ENCODE data around the gene DSP. TPM values are rescaled to one million over a fixed set of nuclear protein-coding genes. Genes with fewer than 3 reads are reported as not detected.

DSP gene
- total RNA-seq, 1 experiment from 2014 or later = not detected

DNA sequence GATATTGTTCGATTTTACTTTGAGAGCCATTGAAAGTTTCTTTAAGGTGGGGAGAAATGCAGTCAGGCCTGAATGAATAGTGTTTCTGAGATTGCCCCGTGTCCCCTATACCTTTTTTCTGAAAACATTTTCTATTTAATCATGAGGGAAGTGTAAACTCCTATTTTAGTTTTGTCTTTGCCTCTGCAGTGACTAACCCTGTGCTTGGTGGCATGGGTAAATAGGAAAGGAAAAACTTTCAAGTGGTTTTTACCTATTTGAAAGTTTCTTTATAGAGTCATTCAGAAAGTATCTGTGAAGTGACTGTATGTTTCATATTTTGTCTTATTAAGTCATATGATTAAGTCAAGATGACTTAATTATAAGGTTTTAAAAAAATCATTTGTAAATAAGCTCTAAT lies 63.0 kb downstream of the DSP start:
- no peak overlapping the region for H3K9ac ChIP-seq (ENCODE audit: low read length)
- no peak overlapping the region for H2AFZ ChIP-seq (ENCODE audit: low read length)
- H3K36me3 ChIP-seq (ENCODE audit: insufficient read depth, low read length) = peaks cover 77% of the 10 kb centered on the region
- no peaks in the 10 kb centered on the region for H3K9me2 ChIP-seq (replicated peaks; ENCODE audit: insufficient read depth, low read length)
- no peaks in the 10 kb centered on the region for H3K27me3 ChIP-seq (ENCODE audit: low read length)
- H3K4me2 ChIP-seq (ENCODE audit: low read depth, low read length, poor library complexity, severe bottlenecking) = no peak overlapping the region
- H3K9me3 ChIP-seq (ENCODE audit: low read length) = no peaks in the 10 kb centered on the region
- no peak overlapping the region for H3K4me3 ChIP-seq (ENCODE audit: low read length)
- peaks cover 11% of the 10 kb centered on the region; the same call in 1 of the 2 replicates for H3K79me2 ChIP-seq (ENCODE audit: low read length)
- H4K20me1 ChIP-seq (ENCODE audit: insufficient read depth, low read depth, low read length) = peaks cover 4% of the 10 kb centered on the region; the same call in 1 of the 2 replicates
- no peak for DNase-seq
- H3K27ac ChIP-seq (ENCODE audit: low read length) = no peak overlapping the region
- peaks cover 10% of the 10 kb centered on the region for H3K4me1 ChIP-seq (ENCODE audit: low read length)

DNA sequence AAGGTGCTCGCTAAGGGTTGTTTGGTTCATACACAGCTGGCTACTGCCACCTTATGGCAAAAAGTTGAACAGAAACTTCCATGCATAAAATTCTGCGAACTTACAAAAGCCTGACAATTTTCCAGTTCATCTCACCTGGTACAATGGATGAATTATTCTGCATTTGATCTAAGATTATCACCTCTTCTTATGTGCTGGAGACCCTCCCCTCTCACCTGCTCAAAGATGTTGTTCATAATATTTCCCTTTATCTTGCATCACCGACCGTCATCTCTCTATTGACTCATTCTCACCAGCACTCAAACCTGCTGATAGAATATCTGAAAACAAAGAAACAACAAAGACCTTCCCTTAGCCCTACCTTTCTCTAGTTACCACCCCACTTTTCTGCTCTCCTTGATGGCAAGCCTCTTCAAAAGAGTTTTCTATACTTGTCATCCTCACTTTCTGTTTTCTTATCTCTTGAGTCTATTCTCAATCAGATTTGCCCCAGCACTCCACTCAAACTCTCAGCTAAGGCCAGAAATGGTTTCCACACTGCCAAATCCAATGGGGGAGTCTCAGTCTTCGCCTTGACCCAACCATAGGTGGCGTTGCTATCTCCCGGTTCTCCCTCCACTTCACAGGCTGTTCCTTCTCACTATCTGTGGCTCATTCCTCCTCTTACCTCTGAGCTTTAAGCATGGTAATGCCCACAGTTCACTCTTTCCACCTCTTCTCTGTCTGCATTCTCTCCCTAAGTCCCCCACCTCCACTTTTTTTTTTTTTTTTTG lies 74.3 kb downstream of the DSP start:
- no peaks in the 10 kb centered on the region for H4K20me1 ChIP-seq (ENCODE audit: insufficient read depth, low read depth, low read length)
- no peaks in the 10 kb centered on the region for H3K9me3 ChIP-seq (ENCODE audit: low read length)
- peak; percentile 83 for DNase-seq
- H3K27ac ChIP-seq (ENCODE audit: low read length) = no peak overlapping the region
- no peaks in the 10 kb centered on the region for H3K36me3 ChIP-seq (ENCODE audit: insufficient read depth, low read length)
- H3K4me2 ChIP-seq (ENCODE audit: low read depth, low read length, poor library complexity, severe bottlenecking) = no peak overlapping the region
- no peak overlapping the region for H3K4me3 ChIP-seq (ENCODE audit: low read length)
- H3K27me3 ChIP-seq (ENCODE audit: low read length) = no peaks in the 10 kb centered on the region
- no peaks in the 10 kb centered on the region for H3K79me2 ChIP-seq (ENCODE audit: low read length)
- no peak overlapping the region for H3K9ac ChIP-seq (ENCODE audit: low read length)
- peaks cover 8% of the 10 kb centered on the region for H3K4me1 ChIP-seq (ENCODE audit: low read length)
- H3K9me2 ChIP-seq (replicated peaks; ENCODE audit: insufficient read depth, low read length) = no peaks in the 10 kb centered on the region
- H2AFZ ChIP-seq (ENCODE audit: low read length) = no peak overlapping the region

DNA sequence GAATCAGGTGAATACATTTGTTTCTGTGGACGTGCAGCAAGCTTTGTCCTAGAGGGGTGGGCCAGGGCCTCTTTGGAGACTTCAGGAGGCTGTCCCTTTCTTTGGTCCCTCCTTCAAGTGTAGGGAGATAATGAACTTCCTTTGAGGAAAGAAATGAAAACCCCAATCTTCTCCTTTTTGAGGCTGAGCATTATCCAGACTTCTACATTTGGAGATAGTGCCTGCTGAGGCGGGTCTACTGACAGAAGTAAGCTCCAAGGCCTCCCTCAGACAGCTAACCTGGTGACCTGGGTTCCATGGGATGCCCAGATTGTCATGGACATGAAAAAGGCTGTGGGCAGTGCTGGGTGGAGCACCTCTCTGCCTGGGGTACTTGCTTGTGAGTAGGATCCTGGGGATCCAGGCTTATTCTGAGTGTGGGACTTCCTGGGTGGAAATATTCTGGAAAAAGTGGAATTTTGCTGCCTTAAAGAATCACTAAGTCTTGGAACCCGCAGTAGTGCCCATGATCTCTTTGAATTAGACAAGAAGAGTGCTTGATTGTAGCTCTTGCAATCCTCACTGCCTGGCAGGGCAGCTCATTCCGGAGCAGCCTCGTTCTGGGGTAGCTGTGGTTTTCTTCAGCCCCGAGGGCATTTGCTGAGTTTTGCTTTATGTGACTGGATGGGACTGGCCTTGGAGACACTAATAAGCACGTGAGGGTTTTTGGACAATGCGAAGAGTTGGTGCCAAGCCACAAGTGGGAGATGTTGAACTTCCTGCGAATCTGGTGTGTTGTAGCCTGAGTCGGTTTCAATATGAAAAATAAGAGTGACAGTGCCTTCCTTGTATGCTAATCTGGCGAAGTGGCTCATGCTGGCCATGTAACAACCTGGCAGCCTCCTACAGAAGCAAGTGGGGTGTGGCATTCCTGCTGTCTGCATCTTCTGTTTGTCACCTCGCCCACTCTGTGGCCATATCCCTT lies 76.6 kb downstream of the DSP start:
- H3K4me2 ChIP-seq (ENCODE audit: low read depth, low read length, poor library complexity, severe bottlenecking) = peak overlapping the region; percentile 44

DNA sequence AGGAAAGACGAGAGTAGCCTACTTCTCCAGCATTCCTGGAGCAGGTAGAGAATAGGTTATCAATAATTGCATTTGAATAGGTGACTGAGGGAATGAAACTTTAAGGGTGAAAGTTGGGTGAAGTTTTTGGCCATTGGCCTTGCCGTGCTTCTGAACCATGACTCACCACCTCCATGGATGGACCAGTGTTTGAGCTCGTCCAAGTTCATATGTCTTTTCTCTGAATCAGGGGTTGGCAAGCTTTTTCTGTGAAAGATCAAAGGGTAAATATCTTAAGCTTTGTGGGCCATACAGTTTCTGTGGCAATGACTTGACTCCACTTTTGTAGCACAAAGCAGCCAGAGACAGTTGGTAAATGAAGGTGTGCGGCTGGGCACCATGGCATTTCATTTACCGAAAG lies 80.3 kb downstream of the DSP start:
- Histone ChIP-seq H3K27ac (ENCODE audit: low read length) (no peak overlapping the region), H3K9me3 (ENCODE audit: low read length) (no peaks in the 10 kb centered on the region), H3K4me1 (ENCODE audit: low read length) (peaks cover 8% of the 10 kb centered on the region), H2AFZ (ENCODE audit: low read length) (no peak overlapping the region), H3K4me3 (ENCODE audit: low read length) (no peak overlapping the region), H4K20me1 (ENCODE audit: insufficient read depth, low read depth, low read length) (no peaks in the 10 kb centered on the region), H3K27me3 (ENCODE audit: low read length) (no peaks in the 10 kb centered on the region), H3K79me2 (ENCODE audit: low read length) (no peaks in the 10 kb centered on the region), H3K4me2 (ENCODE audit: low read depth, low read length, poor library complexity, severe bottlenecking) (no peak overlapping the region), H3K9ac (ENCODE audit: low read length) (no peak overlapping the region), H3K9me2 (replicated peaks; ENCODE audit: insufficient read depth, low read length) (no peaks in the 10 kb centered on the region), H3K36me3 (ENCODE audit: insufficient read depth, low read length) (no peaks in the 10 kb centered on the region)
- no peak for DNase-seq

More for the DNA sequence above, 76.6 kb downstream of the DSP start:
- Histone ChIP-seq H3K4me1 (ENCODE audit: low read length) (peaks cover 8% of the 10 kb centered on the region), H3K79me2 (ENCODE audit: low read length) (no peaks in the 10 kb centered on the region), H3K27me3 (ENCODE audit: low read length) (no peaks in the 10 kb centered on the region), H3K9ac (ENCODE audit: low read length) (peak overlapping the region; percentile 35; the same call in 1 of the 2 replicates), H3K9me3 (ENCODE audit: low read length) (no peaks in the 10 kb centered on the region), H3K27ac (ENCODE audit: low read length) (no peak overlapping the region), H3K4me3 (ENCODE audit: low read length) (peak overlapping the region; percentile 17; the same call in 1 of the 2 replicates), H2AFZ (ENCODE audit: low read length) (no peak overlapping the region), H3K9me2 (replicated peaks; ENCODE audit: insufficient read depth, low read length) (no peaks in the 10 kb centered on the region), H3K36me3 (ENCODE audit: insufficient read depth, low read length) (no peaks in the 10 kb centered on the region), H4K20me1 (ENCODE audit: insufficient read depth, low read depth, low read length) (no peaks in the 10 kb centered on the region)
- DNase-seq = no peak

DNA sequence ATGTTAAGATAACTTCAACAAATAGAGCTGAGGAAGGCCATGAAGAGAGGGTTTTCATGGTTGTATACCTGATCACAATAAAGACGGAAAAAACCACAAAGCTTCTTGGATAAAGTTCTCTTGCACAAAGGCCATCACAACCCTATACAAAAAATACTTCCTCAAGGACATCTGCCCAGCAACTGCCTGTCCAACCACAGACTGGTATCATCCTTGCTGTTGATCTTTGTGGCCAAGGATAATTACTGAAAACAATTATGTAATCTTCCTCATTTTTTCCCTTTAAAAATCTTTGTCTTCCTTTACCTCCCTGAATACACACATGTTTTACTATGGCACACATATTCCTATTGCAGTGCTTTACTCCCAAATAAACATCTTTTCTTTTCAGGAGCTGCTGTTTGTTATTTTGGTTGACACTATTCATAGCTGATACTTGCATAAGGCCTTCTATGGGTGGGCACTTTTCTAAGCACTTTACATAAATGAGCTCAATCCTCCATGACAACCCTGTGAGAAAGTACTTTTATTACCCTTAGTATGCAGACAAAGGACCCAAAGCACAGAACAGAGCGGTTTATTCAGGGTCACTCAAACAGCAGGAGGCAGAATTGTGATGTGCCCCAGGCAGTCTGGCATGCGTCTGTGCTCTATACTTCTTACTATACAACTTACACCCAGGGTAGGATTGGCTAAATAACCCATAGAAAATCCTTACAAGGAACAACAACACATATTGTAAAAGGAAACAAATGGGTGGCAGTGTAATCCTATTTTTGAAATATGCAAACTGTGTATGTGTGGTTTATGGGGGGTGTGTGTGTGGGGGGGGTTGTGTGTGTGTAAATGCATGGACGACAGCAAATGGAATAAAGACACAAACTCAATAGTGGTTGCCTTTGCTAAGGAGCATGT lies 83.6 kb downstream of the DSP start:
- no peaks in the 10 kb centered on the region for H3K4me1 ChIP-seq (ENCODE audit: low read length)
- H3K9me3 ChIP-seq (ENCODE audit: low read length) = no peaks in the 10 kb centered on the region
- no peaks in the 10 kb centered on the region for H3K9me2 ChIP-seq (replicated peaks; ENCODE audit: insufficient read depth, low read length)
- DNase-seq = no peak
- no peaks in the 10 kb centered on the region for H3K27me3 ChIP-seq (ENCODE audit: low read length)
- H3K4me3 ChIP-seq (ENCODE audit: low read length) = no peak overlapping the region
- H3K9ac ChIP-seq (ENCODE audit: low read length) = no peak overlapping the region
- no peak overlapping the region for H2AFZ ChIP-seq (ENCODE audit: low read length)
- no peaks in the 10 kb centered on the region for H4K20me1 ChIP-seq (ENCODE audit: insufficient read depth, low read depth, low read length)
- no peaks in the 10 kb centered on the region for H3K36me3 ChIP-seq (ENCODE audit: insufficient read depth, low read length)
- H3K27ac ChIP-seq (ENCODE audit: low read length) = no peak overlapping the region
- no peak overlapping the region for H3K4me2 ChIP-seq (ENCODE audit: low read depth, low read length, poor library complexity, severe bottlenecking)
- no peaks in the 10 kb centered on the region for H3K79me2 ChIP-seq (ENCODE audit: low read length)

DNA sequence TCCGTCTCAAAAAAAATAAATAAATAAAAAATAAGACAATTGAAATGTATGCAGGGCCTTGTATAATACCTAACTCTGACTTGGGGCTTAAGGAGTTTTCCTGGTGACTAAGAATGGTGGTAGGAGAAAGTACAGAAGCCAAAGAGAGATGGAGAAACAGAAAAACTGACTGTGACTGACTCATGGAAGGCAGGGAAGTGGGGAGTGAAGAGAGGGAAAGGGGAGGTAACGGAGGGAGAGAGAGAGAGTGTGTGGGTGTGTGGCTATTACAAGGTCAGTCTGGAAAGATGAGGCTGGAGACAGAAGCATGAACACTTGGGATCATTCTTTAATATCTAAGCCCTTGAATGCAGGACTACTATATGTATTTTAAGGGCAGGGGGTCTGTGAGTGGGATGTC lies 87.0 kb downstream of the DSP start:
- Histone ChIP-seq H3K27me3 (ENCODE audit: low read length) (no peaks in the 10 kb centered on the region), H3K9ac (ENCODE audit: low read length) (no peak overlapping the region), H3K9me2 (replicated peaks; ENCODE audit: insufficient read depth, low read length) (no peaks in the 10 kb centered on the region), H3K79me2 (ENCODE audit: low read length) (no peaks in the 10 kb centered on the region), H3K4me2 (ENCODE audit: low read depth, low read length, poor library complexity, severe bottlenecking) (no peak overlapping the region), H3K36me3 (ENCODE audit: insufficient read depth, low read length) (no peaks in the 10 kb centered on the region), H3K4me1 (ENCODE audit: low read length) (no peaks in the 10 kb centered on the region), H3K4me3 (ENCODE audit: low read length) (no peak overlapping the region), H3K9me3 (ENCODE audit: low read length) (no peaks in the 10 kb centered on the region), H2AFZ (ENCODE audit: low read length) (no peak overlapping the region), H3K27ac (ENCODE audit: low read length) (no peak overlapping the region), H4K20me1 (ENCODE audit: insufficient read depth, low read depth, low read length) (no peaks in the 10 kb centered on the region)
- no peak for DNase-seq

DNA sequence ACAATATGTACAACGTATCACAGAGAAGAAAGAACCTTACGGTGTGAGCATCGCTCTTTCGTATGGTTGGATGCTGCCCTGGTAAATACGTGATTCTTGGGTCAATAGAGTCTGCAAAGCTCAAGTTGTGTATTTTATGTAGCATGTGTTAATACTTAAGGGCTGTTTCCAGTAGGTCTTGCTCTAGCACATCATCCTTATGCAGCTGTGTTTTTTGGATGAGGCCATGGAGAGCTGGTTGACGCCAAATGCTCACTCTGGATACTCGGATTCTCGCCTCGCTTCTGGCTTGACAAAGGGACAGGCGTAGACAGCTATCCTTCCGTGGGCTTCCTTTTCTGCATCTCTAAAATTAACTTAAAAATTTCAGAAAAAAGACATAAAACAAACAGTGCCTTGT lies 87.4 kb downstream of the DSP start:
- Histone ChIP-seq H3K27me3 (ENCODE audit: low read length) (no peaks in the 10 kb centered on the region), H3K9ac (ENCODE audit: low read length) (no peak overlapping the region), H3K4me2 (ENCODE audit: low read depth, low read length, poor library complexity, severe bottlenecking) (no peak overlapping the region), H4K20me1 (ENCODE audit: insufficient read depth, low read depth, low read length) (no peaks in the 10 kb centered on the region), H3K79me2 (ENCODE audit: low read length) (no peaks in the 10 kb centered on the region), H3K4me3 (ENCODE audit: low read length) (no peak overlapping the region), H3K9me2 (replicated peaks; ENCODE audit: insufficient read depth, low read length) (no peaks in the 10 kb centered on the region), H3K36me3 (ENCODE audit: insufficient read depth, low read length) (no peaks in the 10 kb centered on the region), H3K9me3 (ENCODE audit: low read length) (no peaks in the 10 kb centered on the region), H3K4me1 (ENCODE audit: low read length) (no peaks in the 10 kb centered on the region), H2AFZ (ENCODE audit: low read length) (no peak overlapping the region), H3K27ac (ENCODE audit: low read length) (no peak overlapping the region)
- DNase-seq = no peak

Data from Karpas-422 (cell line).